Hepatocyte (in vitro differentiated cells): ENCODE data around the gene CACNA1C. TPM values are rescaled to one million over a fixed set of nuclear protein-coding genes. Genes with fewer than 3 reads are reported as not detected.

Experiments
- DNase-seq: peaks from one replicate; pipeline ENCODE4 v3.0.0-alpha.2; 2016; ENCODE audit warnings: low spot score
- H2AFZ ChIP-seq: fragments of 200-600 bp; sonication (generic); 2 replicates; pipeline ENCODE4 v1.6.0; 2016; ENCODE audit warnings: antibody characterized with exemption, mild to moderate bottlenecking
- H3K27ac ChIP-seq: fragments of 200-600 bp; sonication (generic); 2 replicates; pipeline ENCODE4 v1.5.1; 2016; ENCODE audit warnings: mild to moderate bottlenecking
- H3K27me3 ChIP-seq: fragments of 200-600 bp; sonication (generic); 2 replicates; pipeline ENCODE4 v1.6.1; 2016
- H3K36me3 ChIP-seq: fragments of 200-600 bp; sonication (generic); replicated peaks from 2 replicates; pipeline ENCODE4 v1.5.1; 2016; ENCODE audit warnings: low read depth; ENCODE audit not compliant: insufficient read depth
- H3K4me1 ChIP-seq: fragments of 200-600 bp; sonication (generic); 2 replicates; pipeline ENCODE4 v1.5.1; 2016; ENCODE audit warnings: mild to moderate bottlenecking, moderate library complexity; ENCODE audit not compliant: insufficient read depth
- H3K4me2 ChIP-seq: fragments of 200-600 bp; sonication (generic); 2 replicates; pipeline ENCODE4 v1.6.0; 2016
- H3K4me3 ChIP-seq: fragments of 200-600 bp; sonication (generic); 2 replicates; pipeline ENCODE4 v1.5.1; 2016; ENCODE audit warnings: mild to moderate bottlenecking
- H3K79me2 ChIP-seq: fragments of 200-600 bp; sonication (generic); 2 replicates; pipeline ENCODE4 v1.6.0; 2017; ENCODE audit warnings: mild to moderate bottlenecking
- H3K9me2 ChIP-seq: fragments of 200-600 bp; sonication (generic); replicated peaks from 2 replicates; pipeline ENCODE4 v1.6.0; 2017; ENCODE audit warnings: mild to moderate bottlenecking; ENCODE audit not compliant: insufficient read depth
- H3K9me3 ChIP-seq: fragments of 200-600 bp; sonication (generic); 2 replicates; pipeline ENCODE4 v1.5.1; 2016; ENCODE audit warnings: low read depth, mild to moderate bottlenecking
- H4K20me1 ChIP-seq: fragments of 200-600 bp; sonication (generic); 2 replicates; pipeline ENCODE4 v1.6.0; 2016; ENCODE audit warnings: mild to moderate bottlenecking; ENCODE audit not compliant: insufficient read depth, poor library complexity, severe bottlenecking
- CTCF ChIP-seq: fragments of 200-600 bp; sonication (generic); IDR thresholded peaks from 2 replicates; pipeline ENCODE4 v1.5.1; 2016; ENCODE audit warnings: antibody characterized with exemption, mild to moderate bottlenecking; ENCODE audit not compliant: poor library complexity
- EZH2 ChIP-seq: fragments of 200-600 bp; sonication (generic); IDR thresholded peaks from 2 replicates; pipeline ENCODE4 v1.6.1; 2016; ENCODE audit warnings: antibody characterized with exemption, mild to moderate bottlenecking, borderline replicate concordance
- EZH2phosphoT487 ChIP-seq: fragments of 200-600 bp; sonication (generic); IDR thresholded peaks from one replicate; pipeline ENCODE4 v1.6.1; 2018; ENCODE audit warnings: antibody characterized with exemption, mild to moderate bottlenecking, low read depth, moderate library complexity; ENCODE audit not compliant: unreplicated experiment, severe bottlenecking
- WGBS: methylation state at CpG from one replicate; pipeline ENCODE4 v1.1.6; 2016; ENCODE audit warnings: low lambda C conversion rate; ENCODE audit errors: missing lambda C conversion rate; 5-methylcytosine and 5-hydroxymethylcytosine counted together
- polyA plus RNA-seq: library from polyadenylated mRNA; unstranded; fragments of >200 nt; fragmentation: Nextera tagmentation; extraction: Ambion mirVana; gene quantifications from 2 replicates; pipeline ENCODE4 v1.2.1, GENCODE V29; 2016
- total RNA-seq: library from RNA; depleted of rRNA; stranded (reverse); fragments of >200 nt; gene quantifications from 2 replicates; pipeline ENCODE4 v1.2.3, GENCODE V29; 2014

CACNA1C gene
- total and polyA plus RNA-seq, 2 experiments from 2014 or later, result 3.2 to 4.0 TPM

- Histone ChIP-seq H3K9me2 (no peaks in the 10 kb centered on the region), H3K27ac (no peak overlapping the region), H3K9me3 (no peaks in the 10 kb centered on the region), H3K4me1 (peaks cover 10% of the 10 kb centered on the region), H2AFZ (no peak overlapping the region), H3K27me3 (no peaks in the 10 kb centered on the region), H3K4me2 (no peak overlapping the region), H3K79me2 (no peaks in the 10 kb centered on the region), H4K20me1 (no peaks in the 10 kb centered on the region), H3K36me3 (no peaks in the 10 kb centered on the region), H3K4me3 (no peak overlapping the region)
- WGBS, result 83% methylated on average over 9 of the region's 9 CpGs
- no peak for DNase-seq
- TF ChIP-seq EZH2phosphoT487, result no peak
- no peak for TF ChIP-seq CTCF
- no peak for TF ChIP-seq EZH2
Observed at GRCh38 chr12:2323532-2324255, 270.9 kb downstream of the CACNA1C start.

- TF ChIP-seq EZH2phosphoT487 (no peak), CTCF (no peak), EZH2 (no peak)
Observed at GRCh38 chr12:2324387-2324786, 271.6 kb downstream of the CACNA1C start.

GRCh38 chr12:2325519-2325918, 272.7 kb downstream of the CACNA1C start:
- Histone ChIP-seq H3K27ac (no peak overlapping the region), H3K9me3 (no peaks in the 10 kb centered on the region), H4K20me1 (no peaks in the 10 kb centered on the region), H3K9me2 (no peaks in the 10 kb centered on the region), H3K4me3 (no peak overlapping the region), H3K4me1 (no peaks in the 10 kb centered on the region), H3K27me3 (no peaks in the 10 kb centered on the region), H3K79me2 (no peaks in the 10 kb centered on the region), H3K4me2 (no peak overlapping the region), H2AFZ (no peak overlapping the region), H3K36me3 (no peaks in the 10 kb centered on the region)
- no peak for DNase-seq
- TF ChIP-seq CTCF (no peak), EZH2phosphoT487 (no peak), EZH2 (no peak)
- WGBS, result 81% methylated on average over 8 of the region's 8 CpGs

More at GRCh38 chr12:2324387-2324786, 271.6 kb downstream of the CACNA1C start:
- no peak overlapping the region for H3K27ac ChIP-seq
- H3K4me1 ChIP-seq, result peaks cover 7% of the 10 kb centered on the region
- no peak for DNase-seq
- no peaks in the 10 kb centered on the region for H4K20me1 ChIP-seq
- H3K36me3 ChIP-seq, result no peaks in the 10 kb centered on the region
- H3K4me3 ChIP-seq, result no peak overlapping the region
- 87% methylated on average over 9 of the region's 9 CpGs for WGBS
- no peaks in the 10 kb centered on the region for H3K9me3 ChIP-seq
- no peak overlapping the region for H2AFZ ChIP-seq
- H3K79me2 ChIP-seq, result no peaks in the 10 kb centered on the region
- H3K9me2 ChIP-seq, result no peaks in the 10 kb centered on the region
- H3K27me3 ChIP-seq, result no peaks in the 10 kb centered on the region
- no peak overlapping the region for H3K4me2 ChIP-seq
